ENCODE results near the gene TBXAS1.

DNA sequence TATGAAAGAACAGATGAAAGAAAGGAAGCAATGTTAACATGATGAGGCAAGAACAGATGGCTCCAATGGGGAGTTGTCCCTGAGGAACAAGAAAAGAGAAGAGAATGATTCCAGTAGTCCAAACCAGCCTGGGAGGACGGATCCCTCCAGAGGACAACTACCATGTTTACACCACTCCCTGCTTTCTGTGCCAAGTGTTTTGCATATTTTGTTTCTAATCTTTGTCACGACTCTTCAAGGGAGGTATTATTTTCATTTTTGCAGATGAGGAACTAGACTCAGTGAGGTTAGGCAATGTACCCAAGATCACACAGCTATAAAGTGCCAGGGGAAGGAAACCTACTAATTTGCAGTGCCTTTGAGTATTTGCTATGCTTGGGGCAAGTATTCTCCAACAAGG, 117.5 kb downstream of the TBXAS1 start:
- TF ChIP-seq SP1 (IDR thresholded peaks at IDR 0.05): no peak
- TF ChIP-seq NFRKB (IDR thresholded peaks at IDR 0.05): no peak
- TF ChIP-seq L3MBTL2 (conservative IDR thresholded peaks at IDR 0.05): no peak
- TF ChIP-seq ZNF384 (IDR thresholded peaks at IDR 0.05): no peak
- TF ChIP-seq FOXA1 (IDR thresholded peaks at IDR 0.05): no peak
- TF ChIP-seq LEF1 (IDR thresholded peaks at IDR 0.05; ENCODE audit: borderline replicate concordance): no peak
- TF ChIP-seq FOXK2 (IDR thresholded peaks at IDR 0.05): no peak
- TF ChIP-seq HDGF (IDR thresholded peaks at IDR 0.05; ENCODE audit: borderline replicate concordance): no peak
- no peak for TF ChIP-seq ARNT (IDR thresholded peaks at IDR 0.05)
- no peak for TF ChIP-seq CTBP1 (IDR thresholded peaks at IDR 0.05; ENCODE audit: borderline replicate concordance)
- no peak for TF ChIP-seq BHLHE40 (IDR thresholded peaks at IDR 0.05; ENCODE audit: borderline replicate concordance)
- no peak for TF ChIP-seq FOXM1 (IDR thresholded peaks at IDR 0.05; ENCODE audit: borderline replicate concordance)

Data from HEK293T (cell line).